ENCODE measurements around the gene IRS2.

DNA sequence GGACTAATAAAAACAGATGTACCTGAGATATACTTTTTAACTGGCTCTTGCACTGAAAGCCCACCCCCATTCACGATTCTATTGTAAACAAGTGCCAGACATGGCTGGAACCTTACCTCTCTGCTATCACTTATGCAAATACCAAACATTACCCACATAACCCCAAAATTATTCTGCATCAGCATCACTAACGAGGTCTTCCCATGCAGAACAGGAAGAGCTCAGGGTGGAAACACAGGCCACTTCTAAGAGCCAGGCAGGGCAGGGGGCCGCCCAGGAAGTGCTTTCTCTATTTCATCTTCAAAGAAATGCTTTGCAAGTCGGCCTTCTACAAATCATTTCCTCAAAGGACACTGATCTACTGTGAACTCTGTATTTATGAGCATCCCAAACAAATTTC is 7.3 kb downstream of the IRS2 start:
- no peak for TF ChIP-seq CTCF (IDR thresholded peaks at IDR 0.05)
- no peak for TF ChIP-seq POLR2A (IDR thresholded peaks at IDR 0.05)
